NCI-H345 treated with DMSO at 0.1 percent for 48 hours (cell line): ENCODE results near the gene SLAMF1.
"Not testable (repeated sequence)": the region's sequence is repeated elsewhere in the genome, so short reads cannot be mapped to it uniquely, and the experiment has no call there.

Experiments
- DNase-seq: peaks from one replicate; lab custom pipeline; 2025; ENCODE audit not compliant: unreplicated experiment; lab: John Stamatoyannopoulos, UW

SLAMF1 gene

GRCh38 chr1:160607011-160607671 lies 39.7 kb downstream of the SLAMF1 start:
- DNase-seq: peak; percentile 42

- DNase-seq: no peak
These were observed 40.2 kb downstream of the SLAMF1 start for GRCh38 chr1:160606611-160607010.

- no peak for DNase-seq
These were observed 40.9 kb downstream of the SLAMF1 start for GRCh38 chr1:160605792-160606479.

GRCh38 chr1:160605205-160605604 lies 41.6 kb downstream of the SLAMF1 start:
- DNase-seq: no peak

- no peak for DNase-seq
These were observed 49.1 kb downstream of the SLAMF1 start for GRCh38 chr1:160597705-160598104.

- no peak for DNase-seq
These were observed 49.8 kb downstream of the SLAMF1 start for GRCh38 chr1:160597051-160597450.

- no peak for DNase-seq
These were observed 56.4 kb downstream of the SLAMF1 start for GRCh38 chr1:160590488-160590887.

- DNase-seq: no peak
These were observed 58.4 kb downstream of the SLAMF1 start for GRCh38 chr1:160588468-160588867.

- no peak for DNase-seq
These were observed 62.1 kb downstream of the SLAMF1 start for GRCh38 chr1:160584784-160585183.

GRCh38 chr1:160582976-160583375 lies 63.9 kb downstream of the SLAMF1 start:
- not testable (repeated sequence) for DNase-seq

- no peak for DNase-seq
These were observed 64.9 kb downstream of the SLAMF1 start for GRCh38 chr1:160581961-160582360.

- no peak for DNase-seq
These were observed 66.5 kb downstream of the SLAMF1 start for GRCh38 chr1:160580221-160580812.

GRCh38 chr1:160579216-160579701 lies 67.6 kb downstream of the SLAMF1 start, which contains the start of gene CD84:
CD84 (minus strand) TSS chr1:160579496; CDS start chr1:160579437, 59 bp downstream.
- DNase-seq: no peak

- DNase-seq: no peak
These were observed 68.2 kb downstream of the SLAMF1 start for GRCh38 chr1:160578525-160579191.

- no peak for DNase-seq
These were observed 68.7 kb downstream of the SLAMF1 start for GRCh38 chr1:160578175-160578524.

- no peak for DNase-seq
These were observed 69.2 kb downstream of the SLAMF1 start for GRCh38 chr1:160577671-160578070.

GRCh38 chr1:160576884-160577283 lies 70.0 kb downstream of the SLAMF1 start:
- DNase-seq: no peak

- DNase-seq: no peak
These were observed 70.5 kb downstream of the SLAMF1 start for GRCh38 chr1:160576390-160576789.

- DNase-seq: no peak
These were observed 71.7 kb downstream of the SLAMF1 start for GRCh38 chr1:160575112-160575664.

- DNase-seq: no peak
These were observed 76.0 kb downstream of the SLAMF1 start for GRCh38 chr1:160570840-160571239.

- DNase-seq: no peak
These were observed 77.0 kb downstream of the SLAMF1 start for GRCh38 chr1:160569806-160570205.
